HCT116 (cell line): ENCODE results near the gene C19orf85. TPM values are rescaled to one million over a fixed set of nuclear protein-coding genes. Genes with fewer than 3 reads are reported as not detected.

Experiments
- ATF3 ChIP-seq: IDR thresholded peaks from 2 replicates; pipeline ENCODE4 v1.6.1; 2012
- EGR1 ChIP-seq: IDR thresholded peaks from 2 replicates; pipeline ENCODE4 v1.6.1; 2012; ENCODE audit warnings: low read depth
- POLR2A ChIP-seq: IDR thresholded peaks from 2 replicates; pipeline ENCODE4 v1.7.0; 2011; ENCODE audit warnings: borderline replicate concordance; ENCODE audit not compliant: insufficient read depth, insufficient read length; ENCODE audit errors: extremely low read depth
- POLR2AphosphoS5 ChIP-seq: IDR thresholded peaks from 2 replicates; pipeline ENCODE4 v1.6.1; 2011; ENCODE audit warnings: mild to moderate bottlenecking, low read depth, low read length, moderate library complexity
- RAD21 ChIP-seq: IDR thresholded peaks from 2 replicates; pipeline ENCODE4 v1.6.1; 2012; ENCODE audit warnings: low read depth, mild to moderate bottlenecking
- SIN3A ChIP-seq: IDR thresholded peaks from 2 replicates; pipeline ENCODE4 v1.6.1; 2012; ENCODE audit warnings: low read depth
- SRF ChIP-seq: IDR thresholded peaks from 2 replicates; pipeline ENCODE4 v1.6.1; 2012; ENCODE audit warnings: low read depth
- YY1 ChIP-seq: IDR thresholded peaks from 2 replicates; pipeline ENCODE4 v1.6.1; 2011; ENCODE audit warnings: low read length, low read depth, moderate library complexity, mild to moderate bottlenecking; ENCODE audit not compliant: insufficient replicate concordance; ENCODE audit errors: extremely low read depth
- ZFX ChIP-seq: fragments of 450-650 bp; IDR thresholded peaks from 2 replicates; pipeline ENCODE4 v1.6.1; 2017
- ZNF274 ChIP-seq: fragments of 200-500 bp; sonication (Bioruptor generic); IDR thresholded peaks from 2 replicates; pipeline ENCODE4 v1.6.1; 2014; ENCODE audit warnings: mild to moderate bottlenecking, low read depth, low read length, inconsistent platforms
- total RNA-seq: library from RNA; stranded (reverse); gene quantifications from one replicate; pipeline ENCODE4 v1.2.1, GENCODE V29; 2021; ENCODE audit not compliant: unreplicated experiment
- TF ChIP-seq, protein P1 (sequence below): IDR thresholded peaks from 2 replicates; pipeline ENCODE4 v1.6.1; 2012; ENCODE audit warnings: low read depth
- TF ChIP-seq, protein P2 (sequence below): IDR thresholded peaks from 2 replicates; pipeline ENCODE4 v1.6.1; 2011; ENCODE audit warnings: mild to moderate bottlenecking, low read length, moderate library complexity; ENCODE audit not compliant: insufficient replicate concordance; ENCODE audit errors: extremely low read depth
- TF ChIP-seq, protein P3 (sequence below): IDR thresholded peaks from 2 replicates; pipeline ENCODE4 v1.6.1; 2012

C19orf85 gene
- total RNA-seq, 1 experiment from 2014 or later, result 0.34 TPM

- TF ChIP-seq, protein P1, sequence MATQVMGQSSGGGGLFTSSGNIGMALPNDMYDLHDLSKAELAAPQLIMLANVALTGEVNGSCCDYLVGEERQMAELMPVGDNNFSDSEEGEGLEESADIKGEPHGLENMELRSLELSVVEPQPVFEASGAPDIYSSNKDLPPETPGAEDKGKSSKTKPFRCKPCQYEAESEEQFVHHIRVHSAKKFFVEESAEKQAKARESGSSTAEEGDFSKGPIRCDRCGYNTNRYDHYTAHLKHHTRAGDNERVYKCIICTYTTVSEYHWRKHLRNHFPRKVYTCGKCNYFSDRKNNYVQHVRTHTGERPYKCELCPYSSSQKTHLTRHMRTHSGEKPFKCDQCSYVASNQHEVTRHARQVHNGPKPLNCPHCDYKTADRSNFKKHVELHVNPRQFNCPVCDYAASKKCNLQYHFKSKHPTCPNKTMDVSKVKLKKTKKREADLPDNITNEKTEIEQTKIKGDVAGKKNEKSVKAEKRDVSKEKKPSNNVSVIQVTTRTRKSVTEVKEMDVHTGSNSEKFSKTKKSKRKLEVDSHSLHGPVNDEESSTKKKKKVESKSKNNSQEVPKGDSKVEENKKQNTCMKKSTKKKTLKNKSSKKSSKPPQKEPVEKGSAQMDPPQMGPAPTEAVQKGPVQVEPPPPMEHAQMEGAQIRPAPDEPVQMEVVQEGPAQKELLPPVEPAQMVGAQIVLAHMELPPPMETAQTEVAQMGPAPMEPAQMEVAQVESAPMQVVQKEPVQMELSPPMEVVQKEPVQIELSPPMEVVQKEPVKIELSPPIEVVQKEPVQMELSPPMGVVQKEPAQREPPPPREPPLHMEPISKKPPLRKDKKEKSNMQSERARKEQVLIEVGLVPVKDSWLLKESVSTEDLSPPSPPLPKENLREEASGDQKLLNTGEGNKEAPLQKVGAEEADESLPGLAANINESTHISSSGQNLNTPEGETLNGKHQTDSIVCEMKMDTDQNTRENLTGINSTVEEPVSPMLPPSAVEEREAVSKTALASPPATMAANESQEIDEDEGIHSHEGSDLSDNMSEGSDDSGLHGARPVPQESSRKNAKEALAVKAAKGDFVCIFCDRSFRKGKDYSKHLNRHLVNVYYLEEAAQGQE, result no peak
- no peak for TF ChIP-seq SRF
- TF ChIP-seq ZFX, result no peak
- no peak for TF ChIP-seq EGR1
- no peak for TF ChIP-seq RAD21
- TF ChIP-seq POLR2AphosphoS5, result no peak
- TF ChIP-seq POLR2A, result no peak
- no peak for TF ChIP-seq YY1
- TF ChIP-seq SIN3A, result no peak
- TF ChIP-seq, protein P2, sequence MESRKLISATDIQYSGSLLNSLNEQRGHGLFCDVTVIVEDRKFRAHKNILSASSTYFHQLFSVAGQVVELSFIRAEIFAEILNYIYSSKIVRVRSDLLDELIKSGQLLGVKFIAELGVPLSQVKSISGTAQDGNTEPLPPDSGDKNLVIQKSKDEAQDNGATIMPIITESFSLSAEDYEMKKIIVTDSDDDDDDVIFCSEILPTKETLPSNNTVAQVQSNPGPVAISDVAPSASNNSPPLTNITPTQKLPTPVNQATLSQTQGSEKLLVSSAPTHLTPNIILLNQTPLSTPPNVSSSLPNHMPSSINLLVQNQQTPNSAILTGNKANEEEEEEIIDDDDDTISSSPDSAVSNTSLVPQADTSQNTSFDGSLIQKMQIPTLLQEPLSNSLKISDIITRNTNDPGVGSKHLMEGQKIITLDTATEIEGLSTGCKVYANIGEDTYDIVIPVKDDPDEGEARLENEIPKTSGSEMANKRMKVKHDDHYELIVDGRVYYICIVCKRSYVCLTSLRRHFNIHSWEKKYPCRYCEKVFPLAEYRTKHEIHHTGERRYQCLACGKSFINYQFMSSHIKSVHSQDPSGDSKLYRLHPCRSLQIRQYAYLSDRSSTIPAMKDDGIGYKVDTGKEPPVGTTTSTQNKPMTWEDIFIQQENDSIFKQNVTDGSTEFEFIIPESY, result no peak
- TF ChIP-seq, protein P3, sequence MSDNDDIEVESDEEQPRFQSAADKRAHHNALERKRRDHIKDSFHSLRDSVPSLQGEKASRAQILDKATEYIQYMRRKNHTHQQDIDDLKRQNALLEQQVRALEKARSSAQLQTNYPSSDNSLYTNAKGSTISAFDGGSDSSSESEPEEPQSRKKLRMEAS, result no peak
- no peak for TF ChIP-seq ZNF274
- TF ChIP-seq ATF3, result no peak
Measured at GRCh38 chr19:55464039-55464661, 401 bp downstream of the C19orf85 start (continued).
